Fibroblast of the aortic adventitia (primary cell): ENCODE measurements around the gene VN1R5. TPM values are rescaled to one million over a fixed set of nuclear protein-coding genes. Genes with fewer than 3 reads are reported as not detected.
"Not testable (repeated sequence)": the region's sequence is repeated elsewhere in the genome, so short reads cannot be mapped to it uniquely, and the experiment has no call there.

ENCODE experiments used
- DNase-seq: peaks from one replicate; pipeline ENCODE4 v3.0.0-alpha.2; 2010; ENCODE audit warnings: low read depth
- H3K4me3 ChIP-seq: 2 replicates; pipeline ENCODE4 v1.5.1; 2011; ENCODE audit warnings: low read depth, mild to moderate bottlenecking, control low read depth, low read length, moderate library complexity
- total RNA-seq: library from RNA; depleted of rRNA; stranded (reverse); fragments of >200 nt; gene quantifications from 2 replicates; pipeline ENCODE4 v1.2.3, GENCODE V29; 2012; ENCODE audit warnings: low replicate concordance
- TF ChIP-seq, protein P1 (sequence below): IDR thresholded peaks from 2 replicates; pipeline ENCODE4 v1.5.1; 2011; ENCODE audit warnings: mild to moderate bottlenecking, low read length, control low read depth, inconsistent platforms; ENCODE audit not compliant: insufficient read depth

VN1R5 gene
- total RNA-seq, 1 donor: not detected

DNA sequence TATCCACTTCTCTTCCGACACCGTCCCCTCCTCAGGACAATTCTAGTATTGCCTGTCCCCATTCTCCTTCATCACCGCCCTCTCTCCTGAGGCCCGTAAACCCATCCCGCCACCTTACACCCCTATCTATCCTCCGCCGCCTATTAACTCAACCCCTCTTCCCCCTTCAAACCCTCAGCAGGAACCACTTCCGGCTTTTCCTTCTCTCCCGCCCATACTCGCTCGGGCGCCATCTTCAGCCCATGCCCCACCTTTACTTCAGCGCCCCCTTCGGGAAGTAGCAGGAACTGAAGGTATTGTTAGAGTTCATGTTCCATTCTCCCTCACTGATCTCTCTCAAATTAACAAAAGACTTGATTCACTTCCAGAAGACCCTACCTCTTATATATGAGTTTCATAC, 31.6 kb downstream of the VN1R5 start:
- H3K4me3 ChIP-seq: no peak overlapping the region
- DNase-seq: no peak
- TF ChIP-seq, protein P1, sequence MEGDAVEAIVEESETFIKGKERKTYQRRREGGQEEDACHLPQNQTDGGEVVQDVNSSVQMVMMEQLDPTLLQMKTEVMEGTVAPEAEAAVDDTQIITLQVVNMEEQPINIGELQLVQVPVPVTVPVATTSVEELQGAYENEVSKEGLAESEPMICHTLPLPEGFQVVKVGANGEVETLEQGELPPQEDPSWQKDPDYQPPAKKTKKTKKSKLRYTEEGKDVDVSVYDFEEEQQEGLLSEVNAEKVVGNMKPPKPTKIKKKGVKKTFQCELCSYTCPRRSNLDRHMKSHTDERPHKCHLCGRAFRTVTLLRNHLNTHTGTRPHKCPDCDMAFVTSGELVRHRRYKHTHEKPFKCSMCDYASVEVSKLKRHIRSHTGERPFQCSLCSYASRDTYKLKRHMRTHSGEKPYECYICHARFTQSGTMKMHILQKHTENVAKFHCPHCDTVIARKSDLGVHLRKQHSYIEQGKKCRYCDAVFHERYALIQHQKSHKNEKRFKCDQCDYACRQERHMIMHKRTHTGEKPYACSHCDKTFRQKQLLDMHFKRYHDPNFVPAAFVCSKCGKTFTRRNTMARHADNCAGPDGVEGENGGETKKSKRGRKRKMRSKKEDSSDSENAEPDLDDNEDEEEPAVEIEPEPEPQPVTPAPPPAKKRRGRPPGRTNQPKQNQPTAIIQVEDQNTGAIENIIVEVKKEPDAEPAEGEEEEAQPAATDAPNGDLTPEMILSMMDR: no peak

DNA sequence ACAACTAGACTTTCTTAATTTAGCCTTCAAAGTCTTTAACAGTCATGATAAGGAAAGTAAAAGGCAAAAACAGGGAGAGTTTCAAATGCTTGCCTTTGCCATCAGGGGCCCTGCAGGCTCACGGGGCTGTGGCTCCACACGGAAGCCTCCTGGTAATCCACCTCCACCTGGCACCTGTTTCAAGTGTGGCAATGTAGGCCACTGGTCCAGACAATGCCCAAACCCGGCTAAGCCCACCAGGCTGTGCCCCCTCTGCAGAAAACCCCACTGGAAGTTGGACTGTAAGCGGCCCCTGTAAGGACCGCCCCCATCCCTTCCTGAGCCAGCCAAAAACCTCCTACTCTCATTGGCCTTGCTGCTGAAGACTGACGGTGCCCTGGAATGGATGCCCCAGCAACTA, 32.5 kb downstream of the VN1R5 start:
- H3K4me3 ChIP-seq: no peak overlapping the region
- DNase-seq: no peak
- TF ChIP-seq, protein P1: no peak

DNA sequence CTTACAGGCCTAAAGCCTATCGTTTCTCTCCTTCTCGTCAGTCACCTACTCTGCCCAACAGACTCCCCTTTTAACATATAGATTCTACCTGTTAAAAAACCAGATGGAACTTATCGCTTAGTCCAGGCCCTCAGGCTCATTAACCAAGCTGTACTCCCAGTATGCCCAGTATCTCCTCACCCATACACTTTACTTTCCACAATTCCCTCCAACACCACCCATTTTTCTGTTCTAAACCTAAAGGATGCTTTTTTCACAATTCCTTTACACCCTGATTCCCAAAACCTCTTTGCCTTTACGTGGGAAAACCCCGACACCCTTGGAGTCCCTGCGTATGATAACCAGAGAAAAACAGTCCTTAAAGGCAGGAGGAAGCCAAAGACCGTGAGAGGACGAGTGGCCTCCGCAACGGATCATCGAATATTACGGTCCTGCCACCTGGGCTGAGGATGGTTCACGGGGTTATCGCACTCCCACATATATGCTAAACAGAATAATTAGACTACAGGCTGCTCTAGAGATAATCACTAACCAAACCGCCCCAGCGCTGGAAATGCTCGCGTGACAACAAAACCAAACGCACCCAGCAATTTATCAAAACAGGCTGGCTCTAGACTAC, 33.5 kb downstream of the VN1R5 start:
- not testable (repeated sequence) for H3K4me3 ChIP-seq, DNase-seq

DNA sequence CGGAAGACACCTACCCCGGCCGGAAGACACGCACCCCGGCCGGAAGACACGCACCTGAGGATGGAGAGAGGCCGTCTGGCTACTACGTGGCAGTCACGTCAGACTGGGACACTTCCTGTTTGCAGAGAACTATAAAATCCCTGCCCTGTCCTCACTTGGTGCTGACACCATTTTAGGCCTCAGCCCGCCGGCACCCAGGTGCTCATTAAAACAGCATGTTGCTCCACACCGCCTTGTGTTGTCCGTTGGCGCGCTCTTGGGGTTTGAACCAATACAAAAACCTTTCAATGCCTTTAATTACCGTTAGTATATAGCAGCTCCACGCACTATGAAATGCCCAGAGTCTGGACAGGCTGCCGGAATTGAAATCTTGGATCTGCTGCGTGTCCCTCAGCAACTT, 34.7 kb downstream of the VN1R5 start:
- DNase-seq: no peak
- TF ChIP-seq, protein P1: no peak
- H3K4me3 ChIP-seq: no peak overlapping the region

DNA sequence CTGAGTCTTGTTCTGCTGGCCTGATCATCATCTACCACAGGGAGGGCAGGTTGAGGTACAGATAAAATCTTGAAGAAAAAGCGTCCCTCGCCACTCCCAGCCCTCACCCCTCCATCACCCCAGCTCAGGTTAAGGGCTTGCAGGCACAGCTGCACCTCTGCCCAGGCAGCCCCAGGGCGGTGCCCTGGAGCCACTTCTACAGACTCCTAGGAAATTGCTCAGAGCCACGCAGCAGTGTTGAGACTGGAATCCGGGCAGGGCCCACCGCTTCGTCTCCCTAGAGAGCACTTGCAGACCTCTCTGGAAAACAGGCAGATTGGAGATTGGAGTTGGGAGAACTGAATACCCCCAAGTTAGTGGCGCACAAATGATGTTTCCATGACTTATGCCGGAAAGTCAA, 35.3 kb downstream of the VN1R5 start:
- no peak overlapping the region for H3K4me3 ChIP-seq
- DNase-seq: no peak
- TF ChIP-seq, protein P1: no peak

DNA sequence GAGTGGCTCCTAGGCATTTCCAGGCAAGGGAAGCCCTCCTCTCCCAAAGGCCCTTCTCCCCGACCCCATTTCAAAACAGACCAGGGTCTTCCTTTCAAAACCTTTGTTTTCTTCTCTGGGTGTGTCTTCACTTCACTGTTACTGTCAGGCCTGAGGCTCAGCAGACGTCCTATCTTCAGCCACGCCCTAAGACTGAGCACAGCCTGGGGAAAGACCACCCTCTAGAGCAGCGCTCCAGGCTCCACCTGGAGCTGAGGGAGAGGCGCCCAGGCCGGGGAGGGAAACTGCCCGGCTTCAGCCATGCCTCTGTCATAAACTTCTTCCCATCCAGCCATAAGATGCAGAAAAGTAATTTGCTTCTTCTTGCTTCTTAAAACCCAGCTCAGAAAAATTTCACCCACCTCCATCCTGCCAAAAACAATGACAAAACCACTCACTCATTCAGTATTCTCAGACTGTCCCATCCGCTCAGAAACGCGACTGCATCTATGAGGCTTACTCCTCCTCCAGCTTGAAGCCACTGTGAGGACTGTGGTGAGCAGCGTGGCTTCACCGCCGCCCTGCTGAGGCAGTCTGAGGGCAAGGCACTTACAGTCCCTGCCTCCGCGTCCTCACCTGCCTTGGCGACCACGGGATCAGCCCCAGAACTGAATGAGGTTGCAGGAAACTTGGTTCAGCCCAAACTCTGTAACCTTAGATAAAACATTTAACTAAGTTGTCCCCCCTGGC, 36.1 kb downstream of the VN1R5 start:
- H3K4me3 ChIP-seq: no peak overlapping the region
- no peak for DNase-seq
- TF ChIP-seq, protein P1: no peak

DNA sequence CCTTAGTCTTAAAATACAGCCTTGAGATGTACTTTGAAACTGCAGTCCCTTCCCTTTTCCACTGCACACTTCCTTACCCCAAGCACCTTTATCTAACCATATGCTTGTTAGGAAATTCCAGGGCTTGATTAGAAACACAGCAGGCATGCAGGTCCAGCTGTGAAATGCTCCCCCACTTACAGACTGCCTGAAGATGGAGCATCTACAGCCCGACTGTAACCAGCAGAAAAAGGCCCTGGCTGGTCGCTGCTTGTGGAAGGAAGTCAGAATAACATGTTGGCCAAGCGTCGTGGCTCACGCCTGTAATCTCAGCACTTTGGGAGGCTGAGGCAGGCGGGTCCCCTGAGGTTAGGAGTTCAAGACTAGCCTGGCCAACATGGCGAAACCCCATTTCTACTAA, 37.2 kb downstream of the VN1R5 start:
- DNase-seq: peak; percentile 61
- TF ChIP-seq, protein P1: no peak
- H3K4me3 ChIP-seq: no peak overlapping the region
